Mammary epithelial cell (primary cell): ENCODE data around the gene C16orf74.

ENCODE experiments used
- EZH2 ChIP-seq: IDR thresholded peaks from 2 replicates; pipeline ENCODE4 v1.6.1; 2012; ENCODE audit warnings: low read length, inconsistent platforms, borderline replicate concordance
- TF ChIP-seq, protein P1 (sequence below), 2 donors: IDR thresholded peaks in 1 of 2; conservative IDR thresholded peaks in 1 of 2; 2 replicates each; pipeline ENCODE4 v1.5.1; 2011 to 2012; ENCODE audit warnings: inconsistent platforms in 2 of 2, low read length in 2 of 2, mild to moderate bottlenecking in 2 of 2, control low read depth in 1 of 2, low read depth in 1 of 2; ENCODE audit not compliant: insufficient read depth in 1 of 2; ENCODE audit errors: extremely low read depth in 1 of 2

DNA sequence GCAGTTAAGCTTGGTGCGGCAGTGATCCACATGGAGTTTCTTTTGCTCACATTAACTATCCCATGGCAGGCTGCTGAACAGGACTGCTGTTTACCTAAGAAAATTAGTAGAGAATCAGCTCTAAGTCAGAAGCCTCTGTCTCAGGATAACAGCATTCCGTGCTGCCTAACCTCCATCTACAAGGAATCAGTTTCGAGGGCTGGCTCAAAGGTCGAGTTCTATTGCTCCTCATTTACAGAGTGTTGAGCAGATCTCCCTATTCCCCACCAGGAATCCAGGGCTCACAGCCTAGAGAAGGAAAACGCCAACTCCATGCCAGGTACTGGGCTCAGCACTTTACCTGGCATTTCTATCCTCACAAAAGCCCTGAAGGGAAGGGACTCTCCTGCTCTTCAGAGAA, 72.1 kb downstream of the C16orf74 start:
- TF ChIP-seq, protein P1, sequence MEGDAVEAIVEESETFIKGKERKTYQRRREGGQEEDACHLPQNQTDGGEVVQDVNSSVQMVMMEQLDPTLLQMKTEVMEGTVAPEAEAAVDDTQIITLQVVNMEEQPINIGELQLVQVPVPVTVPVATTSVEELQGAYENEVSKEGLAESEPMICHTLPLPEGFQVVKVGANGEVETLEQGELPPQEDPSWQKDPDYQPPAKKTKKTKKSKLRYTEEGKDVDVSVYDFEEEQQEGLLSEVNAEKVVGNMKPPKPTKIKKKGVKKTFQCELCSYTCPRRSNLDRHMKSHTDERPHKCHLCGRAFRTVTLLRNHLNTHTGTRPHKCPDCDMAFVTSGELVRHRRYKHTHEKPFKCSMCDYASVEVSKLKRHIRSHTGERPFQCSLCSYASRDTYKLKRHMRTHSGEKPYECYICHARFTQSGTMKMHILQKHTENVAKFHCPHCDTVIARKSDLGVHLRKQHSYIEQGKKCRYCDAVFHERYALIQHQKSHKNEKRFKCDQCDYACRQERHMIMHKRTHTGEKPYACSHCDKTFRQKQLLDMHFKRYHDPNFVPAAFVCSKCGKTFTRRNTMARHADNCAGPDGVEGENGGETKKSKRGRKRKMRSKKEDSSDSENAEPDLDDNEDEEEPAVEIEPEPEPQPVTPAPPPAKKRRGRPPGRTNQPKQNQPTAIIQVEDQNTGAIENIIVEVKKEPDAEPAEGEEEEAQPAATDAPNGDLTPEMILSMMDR (conservative IDR thresholded peaks at IDR 0.05 in 1 of 2, IDR thresholded peaks at IDR 0.05 in 1 of 2; ENCODE audit: extremely low read depth in 1 of 2, insufficient read depth in 1 of 2, low read depth in 1 of 2, low read length in 2 of 2): no peak
- TF ChIP-seq EZH2: no peak
